A673 (cell line): ENCODE data around the gene NPY4R2. TPM values are rescaled to one million over a fixed set of nuclear protein-coding genes. Genes with fewer than 3 reads are reported as not detected.
"Not testable (repeated sequence)": the region's sequence is repeated elsewhere in the genome, so short reads cannot be mapped to it uniquely, and the experiment has no call there.

Source experiments
- BruUV-seq: library from RNA; stranded (reverse); fragments of 400-500 nt; replicated peaks from 2 replicates; lab custom pipeline; 2021; lab: Mats Ljungman, UMichigan
- CTCF ChIA-PET: fragments of 300-600 bp; sonication (Branson Sonifier 250); formaldehyde crosslinking; loops from one replicate; lab custom pipeline; 2022; ENCODE audit warnings: antibody characterized with exemption; lab: Charles Lee
- POLR2A ChIA-PET: fragments of 300-600 bp; sonication (Branson Sonifier 250); formaldehyde crosslinking; loops from one replicate; lab custom pipeline; 2022; ENCODE audit warnings: antibody characterized with exemption; ENCODE audit not compliant: low non-redundant PET; lab: Charles Lee
- DNase-seq: peaks from one replicate; pipeline ENCODE4 v3.0.0-alpha.2; 2015; ENCODE audit warnings: low spot score
- H3K27ac ChIP-seq: fragments of 200-600 bp; sonication (generic); 2 replicates; pipeline ENCODE4 v1.5.1; 2016; ENCODE audit warnings: mixed run types, low read depth, mild to moderate bottlenecking, mixed read lengths, antibody characterized with exemption, low read length; ENCODE audit not compliant: poor library complexity, severe bottlenecking
- H3K27me3 ChIP-seq: fragments of 200-600 bp; sonication (generic); replicated peaks from 2 replicates; pipeline ENCODE4 v1.6.1; 2017; ENCODE audit warnings: mixed run types, low read depth, mild to moderate bottlenecking, mixed read lengths, antibody characterized with exemption, low read length; ENCODE audit not compliant: insufficient read depth, poor library complexity
- H3K36me3 ChIP-seq: fragments of 200-600 bp; sonication (generic); 2 replicates; pipeline ENCODE4 v1.6.1; 2016; ENCODE audit warnings: mixed run types, mild to moderate bottlenecking, mixed read lengths, antibody characterized with exemption, low read length; ENCODE audit not compliant: insufficient read depth, poor library complexity, severe bottlenecking
- H3K4me1 ChIP-seq: fragments of 200-600 bp; sonication (generic); 2 replicates; pipeline ENCODE4 v1.6.1; 2017; ENCODE audit warnings: mixed run types, mild to moderate bottlenecking, mixed read lengths, antibody characterized with exemption, low read length; ENCODE audit not compliant: insufficient read depth, poor library complexity, severe bottlenecking
- H3K4me3 ChIP-seq: fragments of 200-600 bp; sonication (generic); 2 replicates; pipeline ENCODE4 v1.5.1; 2016; ENCODE audit warnings: low read depth, mixed run types, mild to moderate bottlenecking, mixed read lengths, low read length; ENCODE audit not compliant: poor library complexity, severe bottlenecking
- H3K9me3 ChIP-seq: fragments of 200-600 bp; sonication (generic); 2 replicates; pipeline ENCODE4 v1.6.1; 2016; ENCODE audit warnings: mixed run types, low read depth, mild to moderate bottlenecking, mixed read lengths, antibody characterized with exemption, low read length; ENCODE audit not compliant: poor library complexity, severe bottlenecking
- intact Hi-C: fragments of 100-400 bp; cut with micrococcal nuclease; formaldehyde crosslinking; loops from one replicate; pipeline ENCODE4 v1.10.0; 2022; ENCODE audit not compliant: unreplicated experiment
- total RNA-seq: library from RNA; stranded (reverse); gene quantifications from 2 replicates; pipeline ENCODE4 v1.2.3, GENCODE V29; 2021

NPY4R2 gene
- total RNA-seq, 1 experiment from 2014 or later: not detected

GRCh38 chr10:47971598-47971997, 53.1 kb downstream of the NPY4R2 start:
- H3K27me3 ChIP-seq, H3K4me3 ChIP-seq, H3K9me3 ChIP-seq, H3K4me1 ChIP-seq, DNase-seq, H3K36me3 ChIP-seq, intact Hi-C loops, H3K27ac ChIP-seq, BruUV-seq, POLR2A ChIA-PET, CTCF ChIA-PET: not testable (repeated sequence)

- BruUV-seq, intact Hi-C loops, H3K9me3 ChIP-seq, H3K36me3 ChIP-seq, DNase-seq, CTCF ChIA-PET, H3K27me3 ChIP-seq, H3K4me3 ChIP-seq, H3K4me1 ChIP-seq, POLR2A ChIA-PET, H3K27ac ChIP-seq: not testable (repeated sequence)
Measured at GRCh38 chr10:47972077-47972476, 53.6 kb downstream of the NPY4R2 start.

Other genes with a start within 250 kb of the NPY4R2 start
- 0.21 and 0.26 TPM in 2 replicates for gene SYT15B, start 155.1 kb upstream of the NPY4R2 start, total RNA-seq
- not detected in 2 replicates for gene FAM25C, start 81.1 kb downstream of the NPY4R2 start, total RNA-seq